ENCODE results near the gene SAA1.

The SAA1 gene

DNA sequence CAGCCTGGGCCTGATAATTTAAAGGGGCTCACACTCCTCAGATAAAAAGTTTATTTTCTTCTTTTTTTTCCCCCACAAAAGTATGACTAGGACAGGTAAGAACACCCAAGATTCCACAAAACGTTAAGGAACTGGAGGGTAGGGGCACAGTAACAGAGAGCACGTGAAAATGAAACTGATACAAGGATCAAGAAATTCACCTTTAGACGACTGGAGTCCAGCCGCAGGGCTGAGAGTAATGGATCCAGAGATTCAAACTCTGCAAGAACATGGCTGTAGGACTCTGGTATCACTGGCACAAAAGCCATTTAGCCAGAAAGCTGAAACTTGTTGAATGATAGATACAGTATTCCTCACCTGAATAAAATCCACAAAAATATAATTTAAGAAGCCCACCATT, 51.5 kb downstream of the SAA1 start:
- H3K4me3 ChIP-seq (replicated peaks; ENCODE audit: low read depth, low read length): no peak overlapping the region
- no peak for DNase-seq (ENCODE audit: extremely low read depth, low read depth)
- TF ChIP-seq, protein P1, sequence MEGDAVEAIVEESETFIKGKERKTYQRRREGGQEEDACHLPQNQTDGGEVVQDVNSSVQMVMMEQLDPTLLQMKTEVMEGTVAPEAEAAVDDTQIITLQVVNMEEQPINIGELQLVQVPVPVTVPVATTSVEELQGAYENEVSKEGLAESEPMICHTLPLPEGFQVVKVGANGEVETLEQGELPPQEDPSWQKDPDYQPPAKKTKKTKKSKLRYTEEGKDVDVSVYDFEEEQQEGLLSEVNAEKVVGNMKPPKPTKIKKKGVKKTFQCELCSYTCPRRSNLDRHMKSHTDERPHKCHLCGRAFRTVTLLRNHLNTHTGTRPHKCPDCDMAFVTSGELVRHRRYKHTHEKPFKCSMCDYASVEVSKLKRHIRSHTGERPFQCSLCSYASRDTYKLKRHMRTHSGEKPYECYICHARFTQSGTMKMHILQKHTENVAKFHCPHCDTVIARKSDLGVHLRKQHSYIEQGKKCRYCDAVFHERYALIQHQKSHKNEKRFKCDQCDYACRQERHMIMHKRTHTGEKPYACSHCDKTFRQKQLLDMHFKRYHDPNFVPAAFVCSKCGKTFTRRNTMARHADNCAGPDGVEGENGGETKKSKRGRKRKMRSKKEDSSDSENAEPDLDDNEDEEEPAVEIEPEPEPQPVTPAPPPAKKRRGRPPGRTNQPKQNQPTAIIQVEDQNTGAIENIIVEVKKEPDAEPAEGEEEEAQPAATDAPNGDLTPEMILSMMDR (IDR thresholded peaks at IDR 0.05; ENCODE audit: low read depth, low read length, missing control alignments): no peak

Data from HFF-Myc (cell line).